SIG-M5 treated with dmso at 0.1 percent for 504 hours (cell line): ENCODE data around the gene YTHDF2.
"Not testable (repeated sequence)": the region's sequence is repeated elsewhere in the genome, so short reads cannot be mapped to it uniquely, and the experiment has no call there.

Source experiments
- DNase-seq: peaks from one replicate; lab custom pipeline; 2025; ENCODE audit not compliant: unreplicated experiment; lab: John Stamatoyannopoulos, UW

YTHDF2 gene

GRCh38 chr1:28758420-28758819 is 21.7 kb downstream of the YTHDF2 start:
- DNase-seq, result no peak

GRCh38 chr1:28759257-28759656 is 22.5 kb downstream of the YTHDF2 start:
- no peak for DNase-seq

- DNase-seq, result no peak
These were observed 24.4 kb downstream of the YTHDF2 start for GRCh38 chr1:28761189-28761588.

GRCh38 chr1:28766532-28767183 is 29.9 kb downstream of the YTHDF2 start:
- DNase-seq, result no peak

GRCh38 chr1:28770601-28771165 is 33.9 kb downstream of the YTHDF2 start:
- no peak for DNase-seq

- DNase-seq, result not testable (repeated sequence)
These were observed 35.2 kb downstream of the YTHDF2 start for GRCh38 chr1:28771921-28772320.

GRCh38 chr1:28773105-28773504 is 36.4 kb downstream of the YTHDF2 start:
- no peak for DNase-seq

- DNase-seq, result peak; percentile 67
These were observed 38.6 kb downstream of the YTHDF2 start for GRCh38 chr1:28775121-28775942.

- DNase-seq, result no peak
These were observed 39.6 kb downstream of the YTHDF2 start for GRCh38 chr1:28776341-28776740.

GRCh38 chr1:28778021-28778420 is 41.3 kb downstream of the YTHDF2 start:
- DNase-seq, result no peak

GRCh38 chr1:28779751-28780408 is 43.1 kb downstream of the YTHDF2 start:
- peak; percentile 51 for DNase-seq

- no peak for DNase-seq
These were observed 44.6 kb downstream of the YTHDF2 start for GRCh38 chr1:28781305-28781704.

- DNase-seq, result no peak
These were observed 45.3 kb downstream of the YTHDF2 start for GRCh38 chr1:28782011-28782410.

GRCh38 chr1:28783363-28783762 is 46.6 kb downstream of the YTHDF2 start:
- DNase-seq, result no peak

- no peak for DNase-seq
These were observed 52.7 kb downstream of the YTHDF2 start for GRCh38 chr1:28789412-28789811.

GRCh38 chr1:28789816-28790215 is 53.1 kb downstream of the YTHDF2 start:
- DNase-seq, result no peak

GRCh38 chr1:28790377-28791035 is 53.8 kb downstream of the YTHDF2 start:
- DNase-seq, result no peak

- DNase-seq, result not testable (repeated sequence)
These were observed 55.2 kb downstream of the YTHDF2 start for GRCh38 chr1:28791929-28792328.

GRCh38 chr1:28792644-28793121 is 55.9 kb downstream of the YTHDF2 start:
- DNase-seq, result no peak

GRCh38 chr1:28794582-28794981 is 57.8 kb downstream of the YTHDF2 start:
- DNase-seq, result not testable (repeated sequence)
